NOMO-1 treated with dmso at 0.1 percent for 144 hours (cell line): Measurements from ENCODE around the gene STX10.
A peak's percentile ranks its signal among the peaks of the same experiment; 100 is the strongest.

Experiments used
- DNase-seq: peaks from one replicate; lab custom pipeline; 2025; ENCODE audit not compliant: unreplicated experiment; lab: John Stamatoyannopoulos, UW

STX10 gene

GRCh38 chr19:13101590-13102415 is 48.4 kb downstream of the STX10 start:
- no peak for DNase-seq

- DNase-seq, result no peak
Observed at GRCh38 chr19:13100841-13101589, 49.2 kb downstream of the STX10 start.

GRCh38 chr19:13100031-13100588 is 50.1 kb downstream of the STX10 start:
- DNase-seq, result no peak

GRCh38 chr19:13099073-13099999 is 50.8 kb downstream of the STX10 start:
- peak; percentile 94 for DNase-seq

DNA sequence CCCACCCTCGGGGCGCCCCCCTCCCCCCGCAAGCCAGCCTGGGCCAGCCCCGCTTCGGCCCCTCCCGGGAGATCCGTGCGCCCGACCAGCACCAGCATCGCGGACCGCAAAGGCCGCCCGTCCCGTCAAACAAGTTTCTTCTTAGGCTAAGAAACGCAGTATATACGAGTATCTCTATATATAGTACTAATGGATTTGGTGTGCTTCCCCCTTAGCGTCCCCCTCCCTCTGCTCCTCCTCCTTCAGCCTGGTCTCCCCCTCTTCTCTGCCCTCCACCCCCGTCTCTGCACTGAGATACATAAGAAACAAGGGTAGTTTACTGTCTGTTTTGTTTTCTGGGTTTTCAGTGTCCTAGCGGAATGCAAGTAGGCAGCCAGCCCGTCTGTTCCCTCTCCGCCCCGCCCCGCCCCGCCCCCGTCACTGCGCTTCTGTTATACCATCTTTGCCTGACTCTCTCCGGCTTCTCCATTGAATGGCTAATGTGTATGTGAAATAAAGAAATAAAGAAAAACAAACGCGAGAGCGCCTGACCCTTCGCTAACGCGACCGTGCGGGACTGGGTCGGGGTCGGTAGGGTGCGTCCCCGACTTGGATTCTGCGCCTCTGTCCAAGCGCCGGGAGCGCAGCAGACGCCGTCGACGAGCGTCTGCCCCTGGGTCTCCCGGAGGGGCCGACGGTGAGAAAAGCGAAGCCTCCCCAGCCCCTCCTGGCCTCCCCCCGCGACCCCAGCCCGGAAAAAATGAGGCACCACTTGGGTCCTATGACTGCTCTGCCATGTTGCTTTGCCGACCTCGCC is 51.7 kb downstream of the STX10 start:
- DNase-seq, result peak; percentile 79

GRCh38 chr19:13097463-13098258 is 52.5 kb downstream of the STX10 start:
- DNase-seq, result no peak

GRCh38 chr19:13097033-13097462 is 53.1 kb downstream of the STX10 start:
- DNase-seq, result no peak

- DNase-seq, result peak; percentile 73
Observed at GRCh38 chr19:13095934-13096927, 53.9 kb downstream of the STX10 start.

- DNase-seq, result no peak
Observed at GRCh38 chr19:13095393-13095784, 54.8 kb downstream of the STX10 start.

- no peak for DNase-seq
Observed at GRCh38 chr19:13094771-13095392, 55.3 kb downstream of the STX10 start.

- DNase-seq, result no peak
Observed at GRCh38 chr19:13094106-13094504, 56.1 kb downstream of the STX10 start.
